22Rv1 (cell line): Measurements from ENCODE around the gene VCAN.

Source experiments
- ZFX ChIP-seq: fragments of 450-650 bp; IDR thresholded peaks from 2 replicates; pipeline ENCODE4 v1.6.1; 2017; ENCODE audit warnings: antibody characterized with exemption, borderline replicate concordance
- TF ChIP-seq, protein P1 (sequence below): fragments of 450-650 bp; IDR thresholded peaks from 2 replicates; pipeline ENCODE4 v1.5.1; 2017; ENCODE audit warnings: mild to moderate bottlenecking

DNA sequence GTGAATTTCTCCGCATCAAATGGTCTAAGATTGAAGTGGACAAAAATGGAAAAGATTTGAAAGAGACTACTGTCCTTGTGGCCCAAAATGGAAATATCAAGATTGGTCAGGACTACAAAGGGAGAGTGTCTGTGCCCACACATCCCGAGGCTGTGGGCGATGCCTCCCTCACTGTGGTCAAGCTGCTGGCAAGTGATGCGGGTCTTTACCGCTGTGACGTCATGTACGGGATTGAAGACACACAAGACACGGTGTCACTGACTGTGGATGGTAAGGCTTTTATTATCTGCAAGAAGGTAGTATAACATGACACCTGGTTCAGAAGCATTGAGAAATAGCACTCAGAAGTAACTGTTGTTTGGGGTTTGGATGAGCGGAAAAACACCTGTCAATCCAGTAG is 18.7 kb downstream of the VCAN start:
- TF ChIP-seq, protein P1, sequence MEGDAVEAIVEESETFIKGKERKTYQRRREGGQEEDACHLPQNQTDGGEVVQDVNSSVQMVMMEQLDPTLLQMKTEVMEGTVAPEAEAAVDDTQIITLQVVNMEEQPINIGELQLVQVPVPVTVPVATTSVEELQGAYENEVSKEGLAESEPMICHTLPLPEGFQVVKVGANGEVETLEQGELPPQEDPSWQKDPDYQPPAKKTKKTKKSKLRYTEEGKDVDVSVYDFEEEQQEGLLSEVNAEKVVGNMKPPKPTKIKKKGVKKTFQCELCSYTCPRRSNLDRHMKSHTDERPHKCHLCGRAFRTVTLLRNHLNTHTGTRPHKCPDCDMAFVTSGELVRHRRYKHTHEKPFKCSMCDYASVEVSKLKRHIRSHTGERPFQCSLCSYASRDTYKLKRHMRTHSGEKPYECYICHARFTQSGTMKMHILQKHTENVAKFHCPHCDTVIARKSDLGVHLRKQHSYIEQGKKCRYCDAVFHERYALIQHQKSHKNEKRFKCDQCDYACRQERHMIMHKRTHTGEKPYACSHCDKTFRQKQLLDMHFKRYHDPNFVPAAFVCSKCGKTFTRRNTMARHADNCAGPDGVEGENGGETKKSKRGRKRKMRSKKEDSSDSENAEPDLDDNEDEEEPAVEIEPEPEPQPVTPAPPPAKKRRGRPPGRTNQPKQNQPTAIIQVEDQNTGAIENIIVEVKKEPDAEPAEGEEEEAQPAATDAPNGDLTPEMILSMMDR, result no peak
- no peak for TF ChIP-seq ZFX
